ENCODE measurements around the gene PRKD1.

DNA sequence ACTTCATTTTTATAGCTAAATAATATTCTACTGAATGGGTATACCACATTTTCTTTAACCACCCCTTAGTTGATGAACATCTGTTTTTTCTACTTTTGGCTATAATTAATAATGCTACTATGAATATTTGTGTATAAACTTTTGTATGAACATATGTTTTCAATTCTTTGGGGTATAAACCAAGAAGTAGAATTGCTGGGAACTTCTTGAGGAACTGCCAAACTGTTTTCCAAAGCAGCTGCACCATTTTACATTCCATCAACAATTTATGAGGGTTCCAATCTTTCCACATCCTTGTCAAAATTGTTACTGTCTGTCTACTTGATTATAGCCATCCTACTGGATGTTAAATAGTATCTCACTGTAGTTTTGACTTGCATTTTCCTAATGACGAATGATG is 221.8 kb downstream of the PRKD1 start:
- TF ChIP-seq YY1 (IDR thresholded peaks at IDR 0.05; ENCODE audit: insufficient read depth, insufficient read length) (no peak), SUZ12 (IDR thresholded peaks at IDR 0.05; ENCODE audit: extremely low read depth, insufficient read depth, insufficient read length) (no peak), ZNF274 (IDR thresholded peaks at IDR 0.05; ENCODE audit: low read depth, low read length) (no peak)
